HAP-1 (cell line): ENCODE data around the gene HIGD1C.

Experiments used
- DNase-seq, 2 experiments: peaks; one replicate each; pipeline ENCODE4 v3.0.0-alpha.2; 2016 to 2020; ENCODE audit warnings: low spot score in 2 of 2
- H3K27me3 ChIP-seq: fragments of 250-450 bp; sonication (Bioruptor Pico); 2 replicates; pipeline ENCODE4 v1.5.1; 2020; ENCODE audit warnings: low read depth, mild to moderate bottlenecking, moderate library complexity
- H3K36me3 ChIP-seq: fragments of 250-450 bp; sonication (Bioruptor Pico); replicated peaks from 2 replicates; pipeline ENCODE4 v1.5.1; 2020; ENCODE audit warnings: mild to moderate bottlenecking
- H3K4me1 ChIP-seq: fragments of 250-450 bp; sonication (Bioruptor Pico); 2 replicates; pipeline ENCODE4 v1.5.1; 2020; ENCODE audit warnings: mild to moderate bottlenecking
- H3K4me3 ChIP-seq: fragments of 250-450 bp; sonication (Bioruptor Pico); 2 replicates; pipeline ENCODE4 v1.5.1; 2020; ENCODE audit warnings: mild to moderate bottlenecking, moderate library complexity
- H3K9me3 ChIP-seq: fragments of 250-450 bp; sonication (Bioruptor Pico); 2 replicates; pipeline ENCODE4 v1.5.1; 2020; ENCODE audit warnings: mild to moderate bottlenecking, moderate library complexity
- in situ Hi-C: fragments of 300-500 bp; cut with MboI; formaldehyde crosslinking; loops from 3 replicates; pipeline ENCODE4 v1.14.3; 2020; ENCODE audit warnings: low sequenced_read_pairs, inconsistent platforms, mixed read lengths

Gene HIGD1C

DNA sequence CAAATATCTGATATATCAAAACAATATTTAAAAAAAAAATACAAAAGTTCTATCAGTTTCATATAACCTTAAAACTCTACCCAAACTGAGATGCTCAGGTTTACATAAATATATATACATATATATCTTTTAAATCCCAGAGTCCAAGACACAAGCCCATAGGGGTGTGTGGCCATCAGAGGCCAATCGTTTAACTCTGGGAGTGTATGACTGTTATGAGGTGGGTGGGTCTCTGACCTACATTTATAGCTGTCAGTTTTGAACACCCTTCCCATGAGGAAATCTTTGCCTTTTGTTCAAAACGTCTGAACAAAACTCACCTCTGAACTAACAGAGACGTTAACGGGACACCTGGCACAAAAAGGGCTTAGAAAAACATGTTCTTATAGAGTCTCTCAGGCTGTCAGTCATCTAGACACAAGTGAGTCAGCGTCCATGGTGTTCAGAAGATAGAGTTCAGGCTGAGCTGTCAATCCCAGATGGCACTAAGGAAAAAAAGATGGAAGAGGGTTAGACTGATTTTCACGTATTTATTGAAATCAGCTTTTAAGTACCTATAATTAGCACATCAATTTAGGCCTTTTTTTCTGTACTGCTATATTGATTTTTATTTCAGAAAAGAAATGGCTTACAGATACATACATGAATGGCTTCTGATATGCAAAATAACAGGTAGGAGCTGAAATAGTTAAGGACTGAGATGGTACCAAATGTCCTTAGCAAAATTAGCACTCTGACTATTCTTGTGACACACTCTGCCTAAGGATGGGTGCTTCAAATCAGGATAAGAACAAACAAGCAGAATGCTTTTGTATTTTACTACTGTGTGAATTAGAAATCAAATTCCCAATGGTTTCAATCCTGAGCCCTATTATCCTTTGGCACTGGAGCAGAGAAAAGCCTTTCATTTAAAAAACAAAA lies 29.2 kb downstream of the HIGD1C start:
- Histone ChIP-seq H3K4me1 (peaks cover 11% of the 10 kb centered on the region), H3K36me3 (peaks cover 6% of the 10 kb centered on the region; the same call in 1 of the 2 replicates), H3K27me3 (no peaks in the 10 kb centered on the region), H3K4me3 (no peak overlapping the region), H3K9me3 (no peaks in the 10 kb centered on the region)
- peak in 1 of 2 experiments; percentile 75 for DNase-seq
- in situ Hi-C loops = no loop called here

DNA sequence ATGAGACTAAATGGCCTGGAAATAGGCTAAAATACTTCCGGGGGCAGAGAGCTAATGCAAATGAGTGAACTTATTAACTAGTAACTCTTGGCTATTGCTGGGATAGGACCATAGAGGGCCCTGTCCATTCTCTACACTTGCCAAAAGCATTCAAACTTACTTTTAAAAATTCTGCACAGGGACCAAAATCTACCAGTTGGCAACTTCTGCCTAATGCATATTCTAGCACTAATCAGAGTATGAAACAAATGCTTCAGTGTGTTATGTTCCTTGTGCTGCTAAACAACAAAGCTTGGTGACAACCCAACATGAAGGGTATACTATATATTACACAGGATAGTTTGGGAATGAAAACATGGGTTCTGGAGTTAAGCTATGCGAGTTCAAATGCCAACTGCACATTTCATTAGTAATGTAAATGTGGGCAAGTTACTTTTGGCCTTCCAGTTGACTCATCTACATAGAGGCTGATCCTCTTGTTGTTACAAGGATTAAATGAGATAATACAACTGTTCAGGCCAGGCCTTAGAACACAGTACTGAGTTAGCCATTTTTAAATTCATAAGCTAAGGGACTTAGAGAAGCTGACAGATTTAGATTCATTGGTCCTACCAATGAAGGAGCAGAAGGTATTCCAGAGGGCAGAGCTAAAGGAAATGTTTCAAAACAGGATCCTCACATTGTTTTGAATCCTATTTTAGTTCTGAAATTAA lies 32.4 kb downstream of the HIGD1C start:
- Histone ChIP-seq H3K27me3 (no peaks in the 10 kb centered on the region), H3K9me3 (no peaks in the 10 kb centered on the region), H3K4me3 (no peak overlapping the region), H3K4me1 (peaks cover 11% of the 10 kb centered on the region), H3K36me3 (peaks cover 28% of the 10 kb centered on the region)
- DNase-seq = no peak
- in situ Hi-C loops = no loop called here

DNA sequence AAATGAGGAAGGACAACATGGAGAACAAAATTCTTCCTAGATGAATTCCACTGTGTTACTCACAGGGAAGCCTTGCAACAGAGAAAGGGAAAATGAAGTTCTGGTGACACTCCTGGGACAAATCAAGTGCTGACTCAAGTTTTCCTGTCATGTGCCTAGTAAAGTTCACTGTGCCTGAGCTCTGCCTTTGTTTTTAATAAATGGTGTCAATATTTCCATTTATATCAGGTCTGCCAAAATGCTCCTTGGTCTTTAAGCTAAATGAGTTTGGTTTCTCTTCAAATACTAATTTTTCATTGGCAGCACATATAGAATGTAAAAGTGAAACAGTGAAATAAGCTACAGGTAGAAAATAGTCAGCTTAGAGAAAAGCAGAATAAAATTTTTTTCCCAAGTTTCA lies 33.0 kb downstream of the HIGD1C start:
- peaks cover 11% of the 10 kb centered on the region for H3K4me1 ChIP-seq
- H3K9me3 ChIP-seq = no peaks in the 10 kb centered on the region
- peaks cover 32% of the 10 kb centered on the region for H3K36me3 ChIP-seq
- H3K27me3 ChIP-seq = no peaks in the 10 kb centered on the region
- DNase-seq = no peak
- in situ Hi-C loops = no loop called here
- H3K4me3 ChIP-seq = no peak overlapping the region

DNA sequence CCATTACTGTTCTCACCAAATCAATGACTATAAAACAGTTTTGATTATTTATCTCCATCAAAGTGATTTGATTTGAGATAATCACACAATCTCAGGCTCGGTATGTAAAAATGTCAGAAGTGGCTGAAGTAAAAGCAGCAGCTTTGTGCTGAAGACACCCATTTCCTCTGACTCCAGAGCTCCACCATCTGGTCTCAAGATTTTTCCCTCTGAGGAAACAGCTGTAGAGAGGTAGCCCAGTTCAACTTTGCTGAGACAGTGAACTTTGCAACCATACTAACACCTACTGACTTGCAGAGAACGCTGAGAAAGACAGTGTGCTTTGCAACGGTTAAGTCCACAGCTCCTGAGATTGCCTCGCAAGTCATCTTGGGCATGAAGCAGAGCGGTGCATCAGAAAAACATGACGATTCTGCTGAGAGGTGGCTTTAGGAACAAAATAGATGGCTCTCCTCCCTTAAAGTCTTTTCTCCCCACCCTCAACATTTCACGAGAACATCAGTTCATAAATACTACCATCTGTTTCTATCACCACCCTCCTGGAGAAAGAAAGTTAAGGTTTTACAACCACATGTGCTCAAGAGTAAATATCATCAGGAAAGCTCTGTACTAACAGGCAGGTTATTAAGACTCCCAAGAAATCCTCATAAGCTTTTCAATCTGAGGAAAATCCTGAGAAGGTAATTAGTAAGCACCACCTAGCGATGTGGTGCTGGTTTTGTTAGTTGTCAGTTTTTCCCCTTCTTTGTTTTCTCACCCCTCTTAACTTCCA lies 34.8 kb downstream of the HIGD1C start:
- no peak overlapping the region for H3K4me3 ChIP-seq
- in situ Hi-C loops = no loop called here

DNA sequence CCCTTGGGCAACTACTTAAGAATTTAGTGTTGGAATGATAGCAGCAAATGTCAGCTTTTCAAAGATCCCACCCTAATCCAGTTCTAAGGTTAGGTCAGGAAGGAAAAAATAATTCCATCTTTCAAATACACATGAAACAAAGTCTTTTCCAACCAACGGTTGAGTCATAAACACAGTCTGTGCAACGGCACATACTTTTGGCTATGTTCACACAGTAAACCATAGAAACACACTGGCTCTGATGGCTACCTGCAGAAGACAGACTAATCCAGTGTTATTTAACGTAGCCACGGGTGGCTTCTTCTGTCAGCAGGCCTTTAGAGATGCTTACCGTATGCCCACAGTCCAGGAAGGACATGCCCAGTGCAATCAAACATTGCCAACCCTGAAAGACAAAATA lies 35.7 kb downstream of the HIGD1C start:
- Histone ChIP-seq H3K36me3 (peaks cover 50% of the 10 kb centered on the region), H3K9me3 (no peaks in the 10 kb centered on the region), H3K4me3 (no peak overlapping the region), H3K4me1 (no peaks in the 10 kb centered on the region), H3K27me3 (no peaks in the 10 kb centered on the region)
- in situ Hi-C loops = no loop called here
- DNase-seq = no peak

More for the DNA sequence above, 34.8 kb downstream of the HIGD1C start:
- Histone ChIP-seq H3K27me3 (no peaks in the 10 kb centered on the region), H3K36me3 (peaks cover 44% of the 10 kb centered on the region), H3K9me3 (no peaks in the 10 kb centered on the region), H3K4me1 (peaks cover 2% of the 10 kb centered on the region; the same call in 1 of the 2 replicates)
- DNase-seq = peak; percentile 20 to 36

DNA sequence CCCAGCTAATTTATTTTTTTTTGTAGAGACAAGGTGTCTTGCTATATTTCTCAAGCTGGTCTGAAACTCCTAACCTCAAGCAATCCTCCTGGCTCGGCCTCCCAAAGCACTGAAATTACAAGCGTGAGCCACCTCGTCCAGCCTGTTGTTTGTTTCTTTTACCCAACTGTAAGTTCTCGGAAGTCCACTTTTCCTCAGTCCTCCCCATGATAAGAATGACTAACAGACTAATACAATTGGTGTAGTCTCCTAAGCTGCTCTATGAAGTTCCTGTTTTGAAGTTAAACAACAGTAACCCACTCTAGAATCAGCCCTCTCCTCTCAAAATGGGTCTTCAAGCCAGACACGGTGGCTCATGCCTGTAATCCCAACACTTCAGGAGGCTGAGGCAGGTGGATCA lies 36.5 kb downstream of the HIGD1C start:
- no peaks in the 10 kb centered on the region for H3K4me1 ChIP-seq
- H3K4me3 ChIP-seq = no peak overlapping the region
- H3K9me3 ChIP-seq = no peaks in the 10 kb centered on the region
- DNase-seq = no peak
- H3K27me3 ChIP-seq = no peaks in the 10 kb centered on the region
- peaks cover 50% of the 10 kb centered on the region for H3K36me3 ChIP-seq
- in situ Hi-C loops = no loop called here

DNA sequence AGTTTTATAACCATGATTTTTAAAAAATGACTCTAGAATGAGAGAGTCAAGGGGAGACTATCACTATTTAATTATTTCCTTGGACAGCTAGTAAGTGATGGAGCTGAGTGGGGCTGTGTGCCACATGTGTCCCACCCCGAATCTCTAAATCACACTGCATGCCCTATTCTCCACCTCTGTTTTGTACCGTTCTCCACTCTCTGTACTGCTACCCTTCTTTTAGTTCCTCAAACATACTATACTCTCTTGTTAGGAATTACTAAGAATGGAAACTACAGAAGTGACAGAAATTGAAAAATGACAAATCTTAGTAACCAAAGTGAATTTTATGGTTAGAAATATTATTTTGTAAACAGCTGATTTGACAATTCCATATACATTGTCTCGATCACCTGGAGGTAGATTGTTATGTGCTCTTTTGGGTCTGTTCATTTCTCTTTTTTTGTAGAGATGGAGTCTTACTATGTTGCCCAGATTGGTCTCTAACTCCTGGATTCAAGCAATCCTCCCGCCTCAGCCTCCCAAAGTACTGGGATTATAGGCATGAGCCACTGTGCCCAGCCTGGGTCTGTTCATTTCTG lies 37.9 kb downstream of the HIGD1C start:
- Histone ChIP-seq H3K4me1 (no peaks in the 10 kb centered on the region), H3K4me3 (no peak overlapping the region), H3K36me3 (peaks cover 62% of the 10 kb centered on the region), H3K27me3 (no peaks in the 10 kb centered on the region), H3K9me3 (no peaks in the 10 kb centered on the region)
- in situ Hi-C loops = loop anchor here (10.0 kb wide), 1 partner anchor 165 kb away; no protein-coding TSS in a partner anchor
- DNase-seq = no peak

DNA sequence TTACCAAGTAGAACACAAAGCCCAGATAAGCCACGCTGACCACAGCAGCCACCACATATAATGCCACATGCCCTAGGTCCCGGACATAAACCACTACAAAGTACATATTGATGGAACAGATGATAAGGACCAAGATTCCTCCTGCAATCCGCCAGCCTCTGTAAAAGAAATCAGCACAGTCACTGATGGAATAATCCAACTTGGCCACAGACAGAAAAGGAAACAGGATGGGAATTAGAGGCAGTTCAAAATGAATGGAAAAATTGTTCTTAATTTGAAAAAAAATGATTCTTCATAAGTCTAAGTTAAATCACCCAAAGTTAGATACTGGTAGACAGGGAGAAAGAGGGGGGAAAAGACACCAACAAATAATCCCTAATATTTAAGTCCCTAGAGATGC lies 38.4 kb downstream of the HIGD1C start:
- in situ Hi-C loops = loop anchor here (10.0 kb wide), 1 partner anchor 166 kb away; no protein-coding TSS in a partner anchor
- Histone ChIP-seq H3K9me3 (no peaks in the 10 kb centered on the region), H3K36me3 (peaks cover 68% of the 10 kb centered on the region), H3K4me1 (no peaks in the 10 kb centered on the region), H3K4me3 (no peak overlapping the region), H3K27me3 (no peaks in the 10 kb centered on the region)
- no peak for DNase-seq

DNA sequence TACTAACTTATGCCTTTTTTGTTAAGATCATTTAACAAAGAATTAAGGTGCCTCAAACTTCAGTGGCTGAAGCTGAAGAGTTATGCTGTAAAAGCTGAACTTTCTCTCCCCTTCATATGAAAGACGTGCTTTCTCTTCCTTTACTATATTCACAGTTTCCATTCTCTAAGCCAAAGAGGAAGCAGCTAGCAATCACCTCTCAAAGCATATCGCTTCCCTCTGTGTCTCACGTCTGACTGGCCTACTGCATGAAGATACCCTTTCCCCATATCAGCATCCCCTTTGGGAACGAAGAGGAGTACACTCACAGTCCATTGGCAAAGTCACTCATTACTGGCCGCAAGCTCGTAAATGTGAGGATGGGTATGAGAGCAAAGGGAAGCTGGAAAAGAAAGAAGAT lies 38.9 kb downstream of the HIGD1C start:
- no peaks in the 10 kb centered on the region for H3K4me1 ChIP-seq
- DNase-seq = no peak
- no peaks in the 10 kb centered on the region for H3K27me3 ChIP-seq
- no peak overlapping the region for H3K4me3 ChIP-seq
- in situ Hi-C loops = loop anchor here (10.0 kb wide), 1 partner anchor 166 kb away; no protein-coding TSS in a partner anchor
- no peaks in the 10 kb centered on the region for H3K9me3 ChIP-seq
- peaks cover 71% of the 10 kb centered on the region for H3K36me3 ChIP-seq

DNA sequence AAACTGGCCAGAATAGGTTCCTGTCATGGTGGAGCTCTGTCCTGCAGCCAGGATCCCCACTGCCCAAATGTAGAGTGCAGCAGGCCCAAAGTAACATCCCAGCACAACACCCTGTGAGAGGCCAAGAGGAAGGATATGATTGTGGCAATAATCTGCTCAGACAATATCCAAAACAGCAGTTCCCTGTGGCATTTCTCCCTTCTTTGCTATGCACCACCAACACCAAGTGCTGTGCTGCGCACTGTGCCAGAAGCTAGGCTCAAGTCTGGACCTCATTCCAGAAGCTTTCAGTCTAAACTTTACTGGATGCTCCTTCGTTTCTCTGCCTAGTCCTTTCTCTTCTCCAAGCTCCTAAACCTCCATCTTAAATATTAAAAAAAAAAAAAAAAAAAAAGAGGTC lies 40.5 kb downstream of the HIGD1C start:
- in situ Hi-C loops = loop anchor here (10.0 kb wide), 1 partner anchor 168 kb away; no protein-coding TSS in a partner anchor
- H3K4me1 ChIP-seq = no peaks in the 10 kb centered on the region
- no peak overlapping the region for H3K4me3 ChIP-seq
- no peak for DNase-seq
- H3K36me3 ChIP-seq = peaks cover 74% of the 10 kb centered on the region
- H3K9me3 ChIP-seq = no peaks in the 10 kb centered on the region
- H3K27me3 ChIP-seq = no peaks in the 10 kb centered on the region

DNA sequence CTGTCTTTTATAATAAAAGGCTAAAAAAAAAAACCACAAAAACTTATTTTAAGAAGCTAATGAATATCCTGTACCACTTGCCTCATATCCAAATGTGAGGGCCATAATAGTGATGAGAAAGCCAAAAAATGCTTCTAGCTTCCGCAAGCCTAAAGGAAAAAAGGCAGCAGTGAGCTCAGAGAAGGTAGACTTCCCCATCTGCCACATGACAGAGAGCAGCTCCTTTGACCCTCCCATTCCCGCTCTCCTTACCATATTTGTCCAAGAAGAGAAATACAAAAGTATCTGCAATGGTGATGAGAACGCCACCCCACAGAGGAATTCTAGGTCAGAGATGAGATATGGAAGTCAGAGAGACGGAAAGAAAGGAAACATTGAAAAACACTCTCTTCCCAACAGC lies 46.7 kb downstream of the HIGD1C start:
- DNase-seq = no peak
- no peak overlapping the region for H3K4me3 ChIP-seq
- no peaks in the 10 kb centered on the region for H3K4me1 ChIP-seq
- H3K36me3 ChIP-seq = peaks cover 48% of the 10 kb centered on the region
- no peaks in the 10 kb centered on the region for H3K27me3 ChIP-seq
- in situ Hi-C loops = loop anchor here (10.0 kb wide), 1 partner anchor 174 kb away; no protein-coding TSS in a partner anchor
- H3K9me3 ChIP-seq = no peaks in the 10 kb centered on the region

DNA sequence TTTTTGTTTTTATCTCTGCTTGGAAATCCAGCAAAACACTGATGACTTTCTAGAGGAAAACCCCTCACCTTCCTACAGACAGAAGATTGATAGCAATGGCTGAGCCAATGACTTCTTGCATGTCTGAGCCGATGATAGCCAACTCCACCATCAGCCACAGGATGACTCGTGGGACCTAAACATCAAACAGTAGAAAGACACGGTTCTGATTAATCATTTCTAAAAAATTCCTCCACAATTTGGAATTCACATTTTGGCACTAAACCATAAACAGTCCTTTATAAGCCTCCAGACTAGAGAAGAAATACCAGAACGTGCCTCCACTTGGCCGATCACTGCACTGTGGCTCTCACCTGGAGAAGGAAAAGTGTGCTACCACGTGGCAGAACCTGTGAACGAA lies 47.9 kb downstream of the HIGD1C start:
- DNase-seq = no peak
- peaks cover 47% of the 10 kb centered on the region for H3K36me3 ChIP-seq
- no peaks in the 10 kb centered on the region for H3K4me1 ChIP-seq
- in situ Hi-C loops = no loop called here
- H3K9me3 ChIP-seq = no peaks in the 10 kb centered on the region
- no peaks in the 10 kb centered on the region for H3K27me3 ChIP-seq
- H3K4me3 ChIP-seq = no peak overlapping the region

DNA sequence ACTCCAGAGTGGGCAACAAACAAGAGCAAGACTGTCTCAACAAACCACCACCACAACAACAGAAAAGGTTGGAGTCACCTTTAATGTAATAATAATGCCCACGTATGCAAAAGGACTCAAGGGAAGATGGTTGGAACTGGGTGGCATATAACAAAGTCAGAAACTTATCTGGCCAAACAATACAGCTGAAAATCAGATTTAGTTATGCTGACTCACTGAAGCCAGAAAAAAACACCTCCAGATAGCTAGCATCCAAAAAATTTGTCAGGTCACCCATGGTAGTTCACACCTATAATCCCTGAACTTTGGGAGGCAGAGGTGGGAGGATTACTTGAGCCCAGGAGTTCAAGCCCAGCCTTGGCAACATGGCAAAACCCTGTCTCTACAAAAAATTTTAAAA lies 49.5 kb downstream of the HIGD1C start:
- H3K9me3 ChIP-seq = no peaks in the 10 kb centered on the region; the same call in 1 of the 2 replicates
- DNase-seq = no peak
- H3K4me3 ChIP-seq = no peak overlapping the region
- H3K36me3 ChIP-seq = peaks cover 48% of the 10 kb centered on the region
- H3K27me3 ChIP-seq = no peaks in the 10 kb centered on the region
- H3K4me1 ChIP-seq = no peaks in the 10 kb centered on the region
- in situ Hi-C loops = no loop called here
